Measurements from ENCODE around the gene NIPSNAP2. TPM values are rescaled to one million over a fixed set of nuclear protein-coding genes. Genes with fewer than 3 reads are reported as not detected.
"Not testable (repeated sequence)": the region's sequence is repeated elsewhere in the genome, so short reads cannot be mapped to it uniquely, and the experiment has no call there.

NIPSNAP2 gene
- polyA plus RNA-seq, 4 donors = 109 to 141 (median 124) TPM

- DNase-seq (ENCODE audit: low read depth in 4 of 4, low spot score in 3 of 4) = no peak
These were observed 9.4 kb downstream of the NIPSNAP2 start for GRCh38 chr7:55973747-55974250.

GRCh38 chr7:55975988-55976633 lies 11.7 kb downstream of the NIPSNAP2 start:
- no peak for DNase-seq (ENCODE audit: low read depth in 4 of 4, low spot score in 3 of 4)

DNA sequence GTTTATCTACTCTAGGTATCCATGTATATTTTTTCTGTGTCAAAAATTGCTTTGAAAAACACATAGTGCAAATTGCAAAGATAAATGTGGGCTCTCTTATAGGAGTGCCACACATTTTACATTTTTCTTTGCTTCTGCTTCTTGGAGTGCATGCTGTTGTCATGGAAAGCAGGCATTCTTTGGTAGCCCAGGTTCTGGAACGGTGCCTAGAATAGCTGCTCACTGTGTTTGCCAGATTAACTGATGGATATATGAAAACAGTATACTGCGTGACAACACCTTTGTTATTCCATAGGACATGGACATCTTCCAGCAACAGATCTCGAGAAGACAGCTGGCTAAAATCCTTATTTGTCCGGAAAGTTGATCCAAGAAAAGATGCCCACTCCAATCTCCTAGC lies 13.4 kb downstream of the NIPSNAP2 start:
- no peak for DNase-seq (ENCODE audit: low read depth in 4 of 4, low spot score in 3 of 4)

GRCh38 chr7:55980266-55980665 lies 15.9 kb downstream of the NIPSNAP2 start:
- no peak for DNase-seq (ENCODE audit: low read depth in 4 of 4, low spot score in 3 of 4)

DNA sequence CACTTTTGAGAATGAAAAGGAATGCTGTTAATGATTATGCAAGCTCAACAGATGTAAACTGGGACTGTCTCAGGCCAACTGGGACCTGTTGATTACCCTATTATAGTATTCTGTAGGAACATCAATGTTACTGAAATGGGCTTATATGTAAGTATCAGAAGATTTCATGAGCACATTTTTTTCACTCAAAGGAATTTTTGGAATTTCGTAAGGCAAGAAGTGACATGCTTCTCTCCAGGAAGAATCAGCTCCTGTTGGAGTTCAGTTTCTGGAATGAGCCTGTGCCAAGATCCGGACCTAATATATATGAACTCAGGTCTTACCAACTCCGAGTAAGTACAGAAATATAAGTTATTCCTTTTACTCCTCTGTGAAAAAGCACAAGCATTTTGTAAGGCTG lies 19.2 kb downstream of the NIPSNAP2 start:
- DNase-seq (ENCODE audit: low read depth in 4 of 4, low spot score in 3 of 4) = no peak

DNA sequence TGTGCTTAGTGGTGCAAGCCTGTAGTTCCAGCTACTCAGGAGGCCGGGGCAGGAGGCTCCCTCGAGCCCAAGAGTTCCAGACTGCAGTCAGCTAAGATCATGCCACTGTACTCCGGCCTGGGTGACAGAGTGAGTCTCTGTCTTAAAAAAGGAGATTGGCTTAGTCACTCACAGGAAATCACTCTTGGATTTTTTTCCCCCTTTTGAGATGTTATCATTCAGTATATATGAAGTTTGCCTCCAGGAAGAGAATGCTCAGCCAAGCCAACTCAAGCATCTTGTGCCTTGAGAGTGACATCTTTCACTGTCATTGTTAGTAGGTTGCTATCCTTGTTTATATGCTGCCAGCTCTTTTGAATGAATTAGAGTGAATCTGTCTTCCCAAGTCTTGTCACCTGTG lies 28.0 kb downstream of the NIPSNAP2 start:
- DNase-seq (ENCODE audit: low read depth in 4 of 4, low spot score in 3 of 4) = no peak

- no peak for DNase-seq (ENCODE audit: low read depth in 4 of 4, low spot score in 3 of 4)
These were observed 32.6 kb downstream of the NIPSNAP2 start for GRCh38 chr7:55996856-55997500.

DNA sequence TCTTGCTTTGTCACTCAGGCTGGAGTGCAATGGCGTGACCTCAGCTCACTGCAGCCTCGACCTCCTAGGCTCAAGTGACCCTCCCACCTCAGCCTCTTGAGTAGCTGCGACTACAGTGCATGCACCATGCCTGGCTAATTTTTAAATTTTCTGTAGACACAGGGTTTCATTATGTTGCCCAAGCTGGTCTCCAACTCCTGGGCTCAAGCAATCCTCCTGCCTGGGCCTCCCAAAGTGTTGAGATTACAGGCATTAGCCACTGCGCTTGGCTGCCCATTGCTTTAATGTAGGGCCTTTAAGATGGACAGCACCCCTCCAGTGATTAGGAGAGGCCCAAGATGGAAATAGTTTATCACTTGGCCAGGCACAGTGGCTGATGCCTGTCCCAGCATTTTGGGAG lies 39.4 kb downstream of the NIPSNAP2 start:
- no peak for DNase-seq (ENCODE audit: low read depth in 4 of 4, low spot score in 3 of 4)

DNA sequence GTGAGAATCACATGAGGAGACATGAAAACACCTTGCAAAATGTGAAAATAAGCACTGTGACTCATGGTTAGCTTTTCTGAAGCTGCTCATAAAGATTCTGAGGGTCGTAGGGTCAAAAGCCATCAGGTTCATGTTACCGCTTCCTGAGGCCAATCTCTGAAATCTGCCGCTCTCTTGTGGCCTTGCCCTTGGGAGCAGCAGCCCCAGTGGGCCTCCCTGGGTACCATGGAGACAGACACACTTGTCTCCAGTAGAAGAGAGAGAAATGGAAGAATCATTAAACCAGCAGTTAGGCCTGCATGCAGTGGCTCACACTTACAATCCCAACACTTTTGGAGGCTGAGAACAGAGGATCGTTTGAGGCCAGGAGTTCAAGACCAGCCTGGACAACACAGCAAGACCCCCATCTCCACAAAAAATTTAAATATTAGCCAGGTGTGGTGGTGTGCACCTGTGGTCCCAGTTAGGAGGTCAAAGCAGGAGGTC lies 42.8 kb downstream of the NIPSNAP2 start:
- peak in 3 of 4 donors; percentile 0 to 16 (median 8) for DNase-seq (ENCODE audit: low read depth in 4 of 4, low spot score in 3 of 4)

DNA sequence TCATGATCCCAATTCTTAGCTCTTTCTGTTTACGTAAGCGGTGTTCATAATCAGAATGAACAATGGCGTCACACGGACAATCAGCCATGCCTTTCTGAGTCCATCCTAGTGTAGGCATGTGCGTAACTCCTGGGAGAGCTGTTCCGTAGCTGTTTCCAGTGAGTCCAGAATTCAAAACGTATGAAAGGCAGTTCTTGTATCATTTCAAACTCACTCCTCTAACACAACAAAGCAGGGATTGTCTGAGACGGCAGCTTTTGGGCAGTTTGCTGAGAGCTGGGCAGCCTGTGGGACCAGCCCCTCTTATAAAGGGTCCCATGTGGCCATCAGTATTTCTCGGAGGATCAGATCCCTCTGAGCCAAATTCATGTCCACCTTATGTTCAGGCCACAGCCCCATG lies 43.5 kb downstream of the NIPSNAP2 start:
- DNase-seq (ENCODE audit: low read depth in 4 of 4, low spot score in 3 of 4) = no peak

DNA sequence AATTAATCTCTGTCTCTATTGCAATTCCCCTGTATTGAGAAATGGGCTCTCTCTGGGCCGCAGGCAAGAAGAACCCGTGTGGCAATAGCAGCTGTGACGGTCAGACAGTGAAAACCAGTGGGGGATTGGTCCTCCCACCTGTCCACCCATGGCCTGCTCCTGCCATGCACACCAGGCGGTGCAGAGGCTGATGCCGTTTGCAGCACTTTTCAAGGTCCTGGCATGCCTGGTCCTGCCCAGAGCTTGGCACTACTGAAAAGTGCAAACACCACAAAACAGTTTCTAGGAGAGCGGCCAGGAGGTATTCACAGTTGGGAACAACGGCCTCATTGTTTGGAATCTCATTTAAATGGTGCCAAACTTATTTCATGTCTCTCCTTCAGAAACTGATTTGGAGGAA lies 45.3 kb downstream of the NIPSNAP2 start:
- DNase-seq (ENCODE audit: low read depth in 4 of 4, low spot score in 3 of 4) = no peak

DNA sequence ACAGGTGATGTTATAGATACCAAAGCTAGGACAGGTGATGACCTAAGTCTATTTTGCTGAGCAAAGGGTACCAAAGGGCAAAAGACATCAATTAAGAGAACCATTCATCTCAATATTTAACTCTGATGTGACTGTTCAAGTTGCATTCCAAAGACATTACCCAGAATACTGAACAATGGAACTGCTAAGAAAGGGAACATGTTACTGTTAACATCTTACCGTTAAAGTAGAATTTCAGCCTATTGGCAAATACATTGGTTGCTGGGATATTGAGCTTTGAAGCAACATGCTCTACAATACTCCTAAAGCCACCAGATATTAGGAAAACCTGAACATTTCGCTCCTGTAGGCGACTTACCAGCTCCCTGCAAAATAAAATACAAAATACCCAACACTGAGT lies 52.6 kb downstream of the NIPSNAP2 start:
- not testable (repeated sequence) for DNase-seq (ENCODE audit: low read depth in 4 of 4, low spot score in 3 of 4)

DNA sequence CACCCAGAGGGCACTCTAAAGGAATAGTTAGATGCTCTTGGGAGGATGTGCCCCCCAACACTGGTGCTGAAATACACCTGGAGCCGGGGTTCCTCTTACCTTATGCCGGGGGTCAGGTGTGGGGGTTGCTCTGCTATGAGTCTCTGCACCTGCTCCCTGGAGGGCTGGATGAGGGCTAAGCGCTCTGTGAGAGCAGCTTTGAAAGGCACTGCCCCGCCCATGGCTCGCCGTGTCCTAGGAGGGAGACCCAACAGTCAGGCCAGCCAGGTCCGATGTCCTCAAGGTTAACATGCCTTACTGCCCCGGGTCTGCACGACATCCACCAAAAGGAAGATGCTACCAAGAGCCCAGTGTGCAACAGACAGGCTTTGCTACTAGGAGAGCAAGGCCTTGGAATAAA lies 55.1 kb downstream of the NIPSNAP2 start:
- no peak for DNase-seq (ENCODE audit: low read depth in 4 of 4, low spot score in 3 of 4)

GRCh38 chr7:56023500-56023899 lies 59.1 kb downstream of the NIPSNAP2 start:
- DNase-seq (ENCODE audit: low read depth in 4 of 4, low spot score in 3 of 4) = no peak

GRCh38 chr7:56026538-56026937 lies 62.2 kb downstream of the NIPSNAP2 start:
- no peak for DNase-seq (ENCODE audit: low read depth in 4 of 4, low spot score in 3 of 4)

GRCh38 chr7:56028942-56029630 lies 64.7 kb downstream of the NIPSNAP2 start:
- no peak for DNase-seq (ENCODE audit: low read depth in 4 of 4, low spot score in 3 of 4)

- no peak for DNase-seq (ENCODE audit: low read depth in 4 of 4, low spot score in 3 of 4)
These were observed 66.0 kb downstream of the NIPSNAP2 start for GRCh38 chr7:56030340-56030739.

DNA sequence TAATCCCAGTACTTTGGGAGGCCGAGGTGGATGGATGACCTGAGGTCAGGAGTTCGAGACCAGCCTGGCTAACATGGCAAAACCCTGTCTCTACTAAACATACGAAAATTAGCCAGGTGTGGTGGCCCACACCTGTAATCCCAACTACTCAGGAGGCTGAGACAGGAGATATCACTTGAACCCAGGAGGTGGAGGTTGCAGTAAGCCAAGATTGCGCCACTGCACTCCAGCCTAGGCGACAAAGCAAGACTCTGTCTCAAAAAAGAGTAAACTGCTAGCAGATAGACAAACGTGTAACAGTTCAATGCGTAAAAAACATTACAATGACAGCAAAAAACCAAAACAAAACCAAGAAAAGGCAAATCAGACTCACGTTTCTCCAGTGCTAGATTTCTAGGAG lies 67.2 kb downstream of the NIPSNAP2 start:
- not testable (repeated sequence) for DNase-seq (ENCODE audit: low read depth in 4 of 4, low spot score in 3 of 4)

DNA sequence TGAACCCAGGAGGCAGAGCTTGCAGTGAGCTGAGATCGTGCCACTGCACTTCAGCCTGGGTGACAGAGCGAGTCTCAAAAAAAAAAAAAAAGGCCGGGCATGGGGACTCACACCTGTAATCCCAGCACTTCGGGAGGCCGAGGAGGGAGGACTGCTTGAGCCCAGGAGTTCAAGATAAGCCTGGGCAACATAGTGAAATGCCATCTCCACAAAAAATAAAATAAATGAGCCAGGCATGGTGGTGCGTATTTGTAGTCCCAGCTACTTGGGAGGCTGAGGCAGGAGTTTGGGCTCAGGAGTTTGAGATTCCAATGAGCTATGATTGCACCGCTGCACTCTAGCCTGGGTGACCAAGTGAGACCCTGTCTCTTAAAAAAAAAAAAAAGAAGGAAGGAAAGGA lies 68.2 kb downstream of the NIPSNAP2 start:
- not testable (repeated sequence) for DNase-seq (ENCODE audit: low read depth in 4 of 4, low spot score in 3 of 4)

GRCh38 chr7:56033671-56034432 lies 69.5 kb downstream of the NIPSNAP2 start:
- DNase-seq (ENCODE audit: low read depth in 4 of 4, low spot score in 3 of 4) = peak in 1 of 4 donors; percentile 54

- no peak for DNase-seq (ENCODE audit: low read depth in 4 of 4, low spot score in 3 of 4)
These were observed 76.3 kb downstream of the NIPSNAP2 start for GRCh38 chr7:56040730-56041129.
